PC-9 (cell line): ENCODE measurements around the gene PHPT1. TPM values are rescaled to one million over a fixed set of nuclear protein-coding genes. Genes with fewer than 3 reads are reported as not detected.
"Not testable (repeated sequence)": the region's sequence is repeated elsewhere in the genome, so short reads cannot be mapped to it uniquely, and the experiment has no call there.

ENCODE experiments used
- BruUV-seq: library from RNA; stranded (reverse); fragments of 400-500 nt; replicated peaks from 2 replicates; lab custom pipeline; 2021; lab: Mats Ljungman, UMichigan
- CTCF ChIA-PET: fragments of 300-600 bp; sonication (Branson Sonifier 250); formaldehyde crosslinking; loops from one replicate; lab custom pipeline; 2022; ENCODE audit warnings: antibody characterized with exemption; lab: Charles Lee
- POLR2A ChIA-PET: fragments of 300-600 bp; sonication (Branson Sonifier 250); formaldehyde crosslinking; loops from one replicate; lab custom pipeline; 2022; ENCODE audit warnings: antibody characterized with exemption; ENCODE audit not compliant: unreplicated experiment; lab: Charles Lee
- DNase-seq, 2 experiments: peaks; one replicate each; pipeline versions ENCODE4 v3.0.0 to v3.0.0-alpha.2; 2015 to 2022; ENCODE audit warnings: mixed read lengths in 1 of 2
- H2AFZ ChIP-seq: fragments of 200-600 bp; sonication (generic); 2 replicates; pipeline ENCODE4 v1.8.1; 2017; ENCODE audit warnings: antibody characterized with exemption
- H3F3A ChIP-seq: fragments of 200-600 bp; sonication (generic); 2 replicates; pipeline ENCODE4 v1.8.1; 2017; ENCODE audit warnings: antibody characterized with exemption, mild to moderate bottlenecking, low read depth; ENCODE audit not compliant: insufficient read depth
- H3K27ac ChIP-seq: fragments of 200-600 bp; sonication (generic); 2 replicates; pipeline ENCODE4 v1.6.1; 2016; ENCODE audit warnings: mixed run types
- H3K27me3 ChIP-seq: fragments of 200-600 bp; sonication (generic); 2 replicates; pipeline ENCODE4 v1.6.1; 2016; ENCODE audit warnings: low read depth, mixed run types; ENCODE audit not compliant: insufficient read depth
- H3K36me3 ChIP-seq: fragments of 200-600 bp; sonication (generic); 2 replicates; pipeline ENCODE4 v1.6.1; 2016; ENCODE audit warnings: low read depth, mixed run types
- H3K4me1 ChIP-seq: fragments of 200-600 bp; sonication (generic); replicated peaks from 2 replicates; pipeline ENCODE4 v1.6.1; 2016; ENCODE audit warnings: mixed run types; ENCODE audit not compliant: insufficient read depth
- H3K4me2 ChIP-seq: fragments of 200-600 bp; sonication (generic); 2 replicates; pipeline ENCODE4 v1.6.1; 2017; ENCODE audit warnings: mixed run types
- H3K4me3 ChIP-seq: fragments of 200-600 bp; sonication (generic); 2 replicates; pipeline ENCODE4 v1.6.1; 2016; ENCODE audit warnings: mixed run types
- H3K79me2 ChIP-seq: fragments of 200-600 bp; sonication (generic); 2 replicates; pipeline ENCODE4 v1.6.1; 2017; ENCODE audit warnings: low read depth, mixed run types
- H3K9me2 ChIP-seq: fragments of 200-600 bp; sonication (generic); 2 replicates; pipeline ENCODE4 v1.8.1; 2017; ENCODE audit warnings: mild to moderate bottlenecking; ENCODE audit not compliant: insufficient read depth
- H3K9me3 ChIP-seq: fragments of 200-600 bp; sonication (generic); 2 replicates; pipeline ENCODE4 v1.8.1; 2016; ENCODE audit warnings: low read depth; ENCODE audit not compliant: insufficient read depth
- H4K20me1 ChIP-seq: fragments of 200-600 bp; sonication (generic); 2 replicates; pipeline ENCODE4 v1.8.1; 2017; ENCODE audit not compliant: insufficient read depth
- CTCF ChIP-seq: fragments of 200-600 bp; sonication (generic); conservative IDR thresholded peaks from 2 replicates; pipeline ENCODE4 v1.6.1; 2017; ENCODE audit warnings: mixed run types, antibody characterized with exemption, mild to moderate bottlenecking, moderate library complexity
- EZH2 ChIP-seq: fragments of 200-600 bp; sonication (generic); IDR thresholded peaks from 2 replicates; pipeline ENCODE4 v1.8.0; 2017; ENCODE audit warnings: antibody characterized with exemption, low read depth
- intact Hi-C: fragments of 100-400 bp; cut with micrococcal nuclease; formaldehyde crosslinking; loops from one replicate; pipeline ENCODE4 v1.10.0; 2022; ENCODE audit not compliant: unreplicated experiment
- total RNA-seq: library from RNA; stranded (reverse); gene quantifications from 2 replicates; pipeline ENCODE4 v1.2.3, GENCODE V29; 2021

Gene PHPT1
- total RNA-seq, 1 experiment from 2014 or later = 112 TPM

GRCh38 chr9:136867917-136868316 is 18.7 kb downstream of the PHPT1 start:
- Histone ChIP-seq H2AFZ (no peak overlapping the region), H3K4me2 (no peak overlapping the region), H3K9me2 (no peaks in the 10 kb centered on the region), H3K36me3 (no peaks in the 10 kb centered on the region), H3K27me3 (no peaks in the 10 kb centered on the region), H3K27ac (no peak overlapping the region), H3K79me2 (peaks cover 41% of the 10 kb centered on the region), H3K9me3 (peaks cover 17% of the 10 kb centered on the region), H3F3A (peaks cover 16% of the 10 kb centered on the region; the same call in 1 of the 2 replicates), H3K4me1 (peaks cover 16% of the 10 kb centered on the region), H4K20me1 (peaks cover 11% of the 10 kb centered on the region; the same call in 1 of the 2 replicates), H3K4me3 (no peak overlapping the region)
- no peak for DNase-seq
- BruUV-seq = no TSS peak
- intact Hi-C loops = loop anchor here (5.0 kb wide), 1 partner anchor 34 kb away; no protein-coding TSS in a partner anchor
- ChIA-PET CTCF (no interaction called here), POLR2A (no interaction called here)
- TF ChIP-seq EZH2 = no peak
- no peak for TF ChIP-seq CTCF

GRCh38 chr9:136868644-136869043 is 19.4 kb downstream of the PHPT1 start:
- no peak overlapping the region for H3K4me2 ChIP-seq
- no peak overlapping the region for H3K4me3 ChIP-seq
- TF ChIP-seq CTCF = no peak
- TF ChIP-seq EZH2 = no peak
- H3K36me3 ChIP-seq = no peaks in the 10 kb centered on the region
- intact Hi-C loops = loop anchor here (5.0 kb wide), 1 partner anchor 34 kb away; no protein-coding TSS in a partner anchor
- H3K9me3 ChIP-seq = peaks cover 17% of the 10 kb centered on the region
- no peak for DNase-seq
- H3K79me2 ChIP-seq = peaks cover 39% of the 10 kb centered on the region
- H3K9me2 ChIP-seq = no peaks in the 10 kb centered on the region
- H3K27me3 ChIP-seq = no peaks in the 10 kb centered on the region
- no peak overlapping the region for H3K27ac ChIP-seq
- ChIA-PET CTCF (interaction anchor here (0.6 kb wide), 1 partner anchor 657 kb away, joined by 7 read pairs; no protein-coding TSS in a partner anchor), POLR2A (no interaction called here)
- BruUV-seq = no TSS peak
- H3F3A ChIP-seq = peaks cover 16% of the 10 kb centered on the region; the same call in 1 of the 2 replicates
- peaks cover 16% of the 10 kb centered on the region for H3K4me1 ChIP-seq
- H2AFZ ChIP-seq = no peak overlapping the region
- H4K20me1 ChIP-seq = peaks cover 11% of the 10 kb centered on the region; the same call in 1 of the 2 replicates

- POLR2A ChIA-PET = interaction anchor here (0.6 kb wide), 1 partner anchor 12 kb away, joined by 4 read pairs; no protein-coding TSS in a partner anchor
- DNase-seq, H3K27ac ChIP-seq, H4K20me1 ChIP-seq, H3K9me2 ChIP-seq, H2AFZ ChIP-seq, H3K4me3 ChIP-seq, BruUV-seq, H3K4me2 ChIP-seq, CTCF ChIA-PET, H3K36me3 ChIP-seq, H3K27me3 ChIP-seq: not testable (repeated sequence)
- Histone ChIP-seq H3F3A (peaks cover 16% of the 10 kb centered on the region; the same call in 1 of the 2 replicates), H3K9me3 (peaks cover 17% of the 10 kb centered on the region), H3K79me2 (peaks cover 29% of the 10 kb centered on the region), H3K4me1 (peaks cover 11% of the 10 kb centered on the region)
- intact Hi-C loops = loop anchor here (5.0 kb wide), 1 partner anchor 33 kb away; no protein-coding TSS in a partner anchor
These were observed 20.4 kb downstream of the PHPT1 start for GRCh38 chr9:136869611-136870010.
